Body of pancreas (tissue), 4 donors: ENCODE data around the gene RFX7.

Experiments
- CTCF ChIP-seq, 7 experiments: fragments of 450-650 bp in 4 of 7; fragments of 200-600 bp in 3 of 7; sonication (generic) in 3 of 7; IDR thresholded peaks; one replicate each; pipeline ENCODE4 v1.5.1; 2016 to 2019; ENCODE audit warnings: antibody characterized with exemption in 7 of 7
- POLR2A ChIP-seq, 3 donors: fragments of 450-650 bp; IDR thresholded peaks; one replicate each; pipeline ENCODE4 v1.6.1; 2016; ENCODE audit warnings: antibody characterized with exemption in 3 of 3, mild to moderate bottlenecking in 2 of 3

- TF ChIP-seq CTCF (IDR thresholded peaks at IDR 0.05) (no peak), POLR2A (IDR thresholded peaks at IDR 0.05) (no peak)
Observed at GRCh38 chr15:56051676-56052075, 192.0 kb downstream of the RFX7 start.
